Measurements from ENCODE around the gene DOCK1.

DOCK1 gene

GRCh38 chr10:127137391-127137790 is 232.2 kb downstream of the DOCK1 start:
- intact Hi-C loops (cut with DNase I), result no loop called here
- DNase-seq, result peak in 4 of 42 donors; percentile 29 to 58 (median 35)

GRCh38 chr10:127142136-127142535 is 236.9 kb downstream of the DOCK1 start:
- intact Hi-C loops (cut with DNase I), result no loop called here
- peak in 1 of 42 donors; percentile 29 for DNase-seq

- intact Hi-C loops (cut with DNase I), result no loop called here
Observed at GRCh38 chr10:127142856-127143255, 237.6 kb downstream of the DOCK1 start.

GRCh38 chr10:127145173-127145572 is 239.9 kb downstream of the DOCK1 start:
- no peak for DNase-seq
- intact Hi-C loops (cut with DNase I), result no loop called here

More at GRCh38 chr10:127142856-127143255, 237.6 kb downstream of the DOCK1 start:
- DNase-seq, result peak in 3 of 42 donors; percentile 22 to 36 (median 35)

GRCh38 chr10:127146661-127147060 is 241.4 kb downstream of the DOCK1 start:
- DNase-seq, result peak in 1 of 42 donors; percentile 34
- intact Hi-C loops (cut with DNase I), result no loop called here

- intact Hi-C loops (cut with DNase I), result no loop called here
Observed at GRCh38 chr10:127148066-127148932, 243.1 kb downstream of the DOCK1 start.

GRCh38 chr10:127148933-127149220 is 243.6 kb downstream of the DOCK1 start:
- intact Hi-C loops (cut with DNase I), result no loop called here
- peak in 3 of 42 donors; percentile 21 to 35 (median 29) for DNase-seq

More at GRCh38 chr10:127148066-127148932, 243.1 kb downstream of the DOCK1 start:
- DNase-seq, result peak in 13 of 42 donors; percentile 21 to 79 (median 50)

- intact Hi-C loops (cut with DNase I), result no loop called here
- DNase-seq, result peak in 1 of 42 donors; percentile 23
Observed at GRCh38 chr10:127149501-127150081, 244.4 kb downstream of the DOCK1 start.

GRCh38 chr10:127150136-127150535 is 244.9 kb downstream of the DOCK1 start:
- peak in 1 of 42 donors; percentile 11 for DNase-seq
- intact Hi-C loops (cut with DNase I), result no loop called here

- DNase-seq, result peak in 2 of 42 donors; percentile 19 to 20
- intact Hi-C loops (cut with DNase I), result no loop called here
Observed at GRCh38 chr10:127151541-127151940, 246.3 kb downstream of the DOCK1 start.

- peak in 20 of 42 donors; percentile 23 to 79 (median 45) for DNase-seq
- intact Hi-C loops (cut with DNase I), result no loop called here
Observed at GRCh38 chr10:127151981-127152699, 246.9 kb downstream of the DOCK1 start.

- peak in 1 of 42 donors; percentile 19 for DNase-seq
- intact Hi-C loops (cut with DNase I), result no loop called here
Observed at GRCh38 chr10:127153181-127153580, 248.0 kb downstream of the DOCK1 start.

GRCh38 chr10:127154831-127155620 is 249.8 kb downstream of the DOCK1 start:
- DNase-seq, result peak in 1 of 42 donors; percentile 13
- intact Hi-C loops (cut with DNase I), result no loop called here

GRCh38 chr10:127157089-127157488 is 251.9 kb downstream of the DOCK1 start:
- intact Hi-C loops (cut with DNase I), result no loop called here
- DNase-seq, result no peak

- no peak for DNase-seq
- intact Hi-C loops (cut with DNase I), result no loop called here
Observed at GRCh38 chr10:127157506-127158200, 252.4 kb downstream of the DOCK1 start.

GRCh38 chr10:127158662-127159061 is 253.4 kb downstream of the DOCK1 start:
- intact Hi-C loops (cut with DNase I), result no loop called here
- peak in 2 of 42 donors; percentile 1 to 10 for DNase-seq

- intact Hi-C loops (cut with DNase I), result no loop called here
Observed at GRCh38 chr10:127159648-127160245, 254.5 kb downstream of the DOCK1 start.

GRCh38 chr10:127161482-127161881 is 256.3 kb downstream of the DOCK1 start:
- no peak for DNase-seq
- intact Hi-C loops (cut with DNase I), result no loop called here

More at GRCh38 chr10:127159648-127160245, 254.5 kb downstream of the DOCK1 start:
- peak in 2 of 42 donors; percentile 31 to 36 for DNase-seq

All from head of caudate nucleus (tissue), 42 donors.